ENCODE data around the gene ETS2.

Gene ETS2

DNA sequence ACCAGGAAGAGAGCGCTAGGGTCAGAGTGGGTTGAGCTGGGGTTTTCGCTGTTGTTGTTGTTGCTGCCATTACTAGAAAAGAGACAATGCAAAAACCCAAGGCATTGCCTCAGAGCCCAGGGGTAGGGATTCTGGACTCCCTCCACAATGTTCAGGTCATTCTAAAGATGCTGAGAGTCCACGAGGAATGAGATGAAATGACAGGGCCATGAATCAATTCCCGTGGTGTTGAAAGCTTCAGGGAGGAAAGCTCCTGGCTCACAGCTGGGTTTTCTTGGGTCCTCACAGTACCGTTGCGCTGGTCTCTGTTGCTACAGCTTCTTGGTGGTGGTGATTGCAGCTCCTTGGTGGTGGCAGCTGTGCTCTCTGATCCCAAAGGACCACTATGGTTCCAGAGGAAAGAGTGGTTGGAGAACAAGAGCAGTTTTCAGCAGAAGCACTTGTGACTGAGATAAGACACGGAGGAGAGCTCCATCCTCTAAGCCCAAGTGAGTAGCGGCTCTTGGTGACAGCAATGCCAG is 58.2 kb downstream of the ETS2 start:
- no peak for DNase-seq

DNA sequence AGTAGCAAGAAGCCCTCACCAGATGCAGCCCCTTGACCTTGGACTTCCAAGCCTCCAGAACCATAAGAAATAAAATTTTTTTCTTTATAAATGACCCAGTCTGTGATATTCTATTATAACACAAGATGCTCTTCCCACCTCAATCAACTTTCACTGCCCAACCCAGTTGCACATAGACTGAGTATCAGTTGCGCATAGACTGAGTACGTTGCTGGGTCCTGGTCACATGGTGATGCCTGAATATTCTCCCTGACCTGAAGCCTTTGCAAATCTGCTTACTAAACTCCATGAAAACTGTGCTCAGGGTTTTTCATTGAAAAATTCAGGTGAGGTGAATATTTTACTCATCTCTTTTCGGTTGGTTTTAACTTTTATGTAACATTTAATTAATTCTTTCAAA is 59.2 kb downstream of the ETS2 start:
- no peak for DNase-seq

DNA sequence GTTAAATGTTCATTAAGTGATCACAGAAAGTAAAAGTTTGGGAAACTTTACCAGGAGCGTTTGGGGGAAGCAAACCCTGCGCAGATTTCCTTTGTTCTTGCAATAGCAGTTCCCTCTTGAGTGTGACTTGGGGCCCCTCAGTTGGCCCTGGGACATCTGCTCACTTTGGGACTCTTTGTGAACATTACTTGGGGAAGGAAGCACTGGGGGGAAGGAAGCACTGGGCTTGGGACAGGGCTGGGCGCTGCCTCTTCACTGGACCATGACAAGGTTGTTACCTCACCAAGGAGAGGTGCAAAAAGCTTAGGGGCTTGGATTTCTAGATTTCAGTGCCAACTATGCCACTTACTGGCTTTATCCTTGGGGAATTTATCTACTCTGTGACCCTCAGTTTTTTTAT is 63.5 kb downstream of the ETS2 start:
- DNase-seq, result no peak

DNA sequence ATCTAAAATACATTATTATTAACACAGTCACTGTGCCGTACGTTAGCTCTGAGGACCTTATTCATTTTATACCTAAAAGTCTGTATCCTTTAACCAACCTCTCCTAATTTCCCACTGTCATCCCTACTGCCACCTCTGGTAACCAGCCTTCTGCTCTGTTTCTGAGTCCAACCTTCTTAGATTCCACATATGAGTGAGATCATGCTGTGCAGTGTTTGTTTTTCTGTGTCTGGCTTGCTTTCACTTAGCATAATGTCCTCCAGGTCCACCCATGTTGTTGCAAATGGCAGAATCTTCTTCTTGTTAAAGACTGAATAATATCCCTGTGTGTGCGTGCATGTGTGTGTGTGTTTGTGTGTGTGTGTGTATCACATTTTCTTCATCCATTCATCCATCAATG is 64.2 kb downstream of the ETS2 start:
- DNase-seq, result no peak

All from activated CD4-positive, alpha-beta T cell treated with anti-CD3 and anti-CD28 coated beads for 1 hour (primary cell).